Muscle of arm (tissue), 12 donors: Measurements from ENCODE around the gene ASIC2. TPM values are rescaled to one million over a fixed set of nuclear protein-coding genes. Genes with fewer than 3 reads are reported as not detected.

ENCODE experiments used
- DNase-seq: peaks from one replicate; pipeline ENCODE4 v3.0.0-alpha.2; 2013
- polyA plus RNA-seq, 12 donors: library from polyadenylated mRNA; unstranded; fragments of 120-200 nt; gene quantifications; one replicate each; pipeline ENCODE4 v1.2.1, GENCODE V29; 2013; ENCODE audit not compliant: insufficient read length in 12 of 12

The ASIC2 gene
- polyA plus RNA-seq, 12 donors: 0.08 to 0.79 (median 0.25) TPM; not detected in 3

GRCh38 chr17:33204701-33205100 lies 88.4 kb downstream of the ASIC2 start:
- DNase-seq: no peak

- no peak for DNase-seq
Measured at GRCh38 chr17:33204156-33204555, 88.9 kb downstream of the ASIC2 start.

GRCh38 chr17:33202796-33203495 lies 90.1 kb downstream of the ASIC2 start:
- DNase-seq: no peak

- no peak for DNase-seq
Measured at GRCh38 chr17:33202021-33202420, 91.1 kb downstream of the ASIC2 start.

GRCh38 chr17:33201283-33201682 lies 91.8 kb downstream of the ASIC2 start:
- DNase-seq: no peak

- DNase-seq: no peak
Measured at GRCh38 chr17:33200587-33200986, 92.5 kb downstream of the ASIC2 start.

- peak; percentile 66 for DNase-seq
Measured at GRCh38 chr17:33199571-33200510, 93.3 kb downstream of the ASIC2 start.

GRCh38 chr17:33198954-33199353 lies 94.1 kb downstream of the ASIC2 start:
- DNase-seq: no peak

- DNase-seq: no peak
Measured at GRCh38 chr17:33197342-33197741, 95.8 kb downstream of the ASIC2 start.

- DNase-seq: no peak
Measured at GRCh38 chr17:33196883-33197282, 96.2 kb downstream of the ASIC2 start.

GRCh38 chr17:33192951-33193911 lies 99.9 kb downstream of the ASIC2 start:
- DNase-seq: no peak

GRCh38 chr17:33183487-33184026 lies 109.5 kb downstream of the ASIC2 start:
- DNase-seq: no peak

GRCh38 chr17:33179151-33179550 lies 113.9 kb downstream of the ASIC2 start:
- no peak for DNase-seq

GRCh38 chr17:33178681-33179080 lies 114.4 kb downstream of the ASIC2 start:
- DNase-seq: no peak

GRCh38 chr17:33175562-33175961 lies 117.5 kb downstream of the ASIC2 start:
- peak; percentile 72 for DNase-seq

GRCh38 chr17:33171931-33172330 lies 121.2 kb downstream of the ASIC2 start:
- DNase-seq: no peak

- no peak for DNase-seq
Measured at GRCh38 chr17:33169580-33170285, 123.4 kb downstream of the ASIC2 start.

- no peak for DNase-seq
Measured at GRCh38 chr17:33167736-33168135, 125.4 kb downstream of the ASIC2 start.

- DNase-seq: no peak
Measured at GRCh38 chr17:33166472-33166871, 126.6 kb downstream of the ASIC2 start.

GRCh38 chr17:33164169-33164881 lies 128.8 kb downstream of the ASIC2 start:
- peak; percentile 74 for DNase-seq
